Ureter (tissue), 1 donor: ENCODE measurements around the gene MLIP. TPM values are rescaled to one million over a fixed set of nuclear protein-coding genes. Genes with fewer than 3 reads are reported as not detected.
"Not testable (repeated sequence)": the region's sequence is repeated elsewhere in the genome, so short reads cannot be mapped to it uniquely, and the experiment has no call there.

ENCODE experiments used
- DNase-seq: peaks from one replicate; pipeline ENCODE4 v3.0.0-alpha.2; 2020; ENCODE audit warnings: low spot score
- total RNA-seq: library from RNA; stranded (reverse); gene quantifications from one replicate; pipeline ENCODE4 v1.2.4, GENCODE V29; 2023
- donor health status: DM: yes; HTN: yes; CAD: no.

Gene MLIP
- total RNA-seq, 1 donor from 2014 or later = 0.18 TPM

GRCh38 chr6:54217018-54217417 is 105.8 kb downstream of the MLIP start:
- DNase-seq = no peak

DNA sequence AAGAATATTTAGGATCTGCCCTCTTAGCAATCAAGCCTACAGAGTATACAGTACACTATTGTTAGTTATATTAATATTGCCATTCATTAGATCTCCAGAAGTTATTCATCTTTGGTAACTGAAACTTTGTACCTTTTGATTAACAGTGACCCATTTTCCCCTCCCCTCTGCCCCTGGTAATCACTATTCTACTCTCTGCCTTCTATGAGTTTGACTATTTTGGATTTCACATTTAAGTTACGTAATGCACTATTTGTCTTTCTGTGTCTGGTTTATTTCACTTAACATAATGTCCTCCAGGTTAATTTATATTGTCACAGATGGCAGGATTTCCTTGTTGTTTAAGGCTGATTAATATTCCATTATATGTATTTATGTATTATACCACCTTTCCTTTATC is 111.0 kb downstream of the MLIP start:
- no peak for DNase-seq

GRCh38 chr6:54232703-54233102 is 121.5 kb downstream of the MLIP start:
- DNase-seq = no peak

DNA sequence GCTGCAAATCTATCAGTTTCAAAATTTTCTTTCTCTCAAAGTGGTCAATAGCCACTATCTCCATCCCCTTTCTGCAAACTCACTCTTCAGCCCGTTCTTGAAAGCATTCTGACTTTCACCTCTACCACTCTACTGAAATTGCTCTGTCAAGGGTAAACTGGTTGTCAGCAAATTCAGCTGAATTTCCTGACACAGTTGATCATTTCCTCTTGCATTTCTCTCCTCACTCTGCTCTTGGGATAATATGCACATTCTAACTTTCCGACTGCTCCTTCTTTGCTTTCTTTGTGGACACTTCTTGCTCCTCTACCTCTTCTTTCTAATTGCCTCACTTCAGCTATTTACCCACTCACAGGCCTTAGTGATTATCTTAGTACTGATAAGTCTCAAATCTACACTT is 123.3 kb downstream of the MLIP start:
- no peak for DNase-seq

- DNase-seq = no peak
These were observed 125.7 kb downstream of the MLIP start for GRCh38 chr6:54236984-54237383.

DNA sequence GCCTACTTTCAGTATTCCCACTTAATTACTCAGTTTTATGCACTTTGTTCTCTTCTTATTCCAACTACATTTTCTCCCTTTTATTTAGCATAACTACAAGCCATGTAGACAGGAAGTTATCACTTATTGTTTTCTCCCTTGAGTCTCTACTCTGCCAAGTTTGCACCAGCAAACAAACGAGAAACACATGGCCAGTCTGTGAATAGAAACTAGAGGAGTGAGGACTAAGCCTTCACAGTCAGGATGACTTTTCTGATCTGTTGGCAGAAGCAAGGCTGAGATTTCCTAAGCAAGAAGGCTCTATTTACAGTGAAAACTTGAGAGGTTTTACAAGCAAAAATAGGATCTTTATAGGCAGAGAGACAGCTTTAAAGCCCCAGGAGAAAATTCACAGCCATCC is 127.2 kb downstream of the MLIP start:
- no peak for DNase-seq

DNA sequence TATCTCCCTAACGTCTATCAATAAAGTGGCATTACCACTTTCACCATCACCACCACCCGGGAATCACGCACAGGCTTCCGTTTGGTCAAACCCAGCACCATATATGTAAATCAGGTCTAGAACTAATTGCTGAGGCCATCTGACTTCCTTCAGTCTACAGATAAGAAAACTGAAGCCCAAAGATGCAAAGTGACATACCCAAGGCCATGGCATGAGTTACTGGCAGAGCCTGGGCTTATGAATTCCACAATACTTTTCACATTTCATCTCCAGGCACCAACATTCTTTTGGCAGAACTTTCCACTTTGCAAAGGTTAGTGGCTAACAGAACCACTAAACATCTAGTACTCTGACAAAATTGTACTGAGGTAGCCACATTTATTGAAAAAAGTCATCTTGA is 132.5 kb downstream of the MLIP start:
- no peak for DNase-seq

- no peak for DNase-seq
These were observed 133.2 kb downstream of the MLIP start for GRCh38 chr6:54244430-54244829.

DNA sequence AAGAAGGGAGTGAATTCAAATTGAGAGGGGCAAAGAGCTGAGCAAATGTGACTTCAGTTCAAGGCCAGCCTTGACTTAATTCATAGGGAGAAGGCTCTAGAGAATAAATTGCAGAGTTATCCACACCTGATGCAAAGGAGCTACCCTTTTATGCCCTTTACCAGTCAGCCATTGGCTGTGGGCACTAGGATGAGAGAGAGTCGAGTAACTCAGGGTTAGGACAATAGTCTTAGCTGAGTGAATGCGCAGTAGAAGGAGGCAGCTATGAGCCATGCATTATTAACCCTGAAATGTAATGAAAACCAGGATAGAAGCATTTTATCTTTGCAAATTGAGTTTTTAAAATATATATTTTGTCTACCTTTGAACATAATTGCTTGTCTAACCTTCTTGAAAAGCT is 134.0 kb downstream of the MLIP start:
- no peak for DNase-seq

GRCh38 chr6:54248319-54248718 is 137.1 kb downstream of the MLIP start:
- DNase-seq = no peak

DNA sequence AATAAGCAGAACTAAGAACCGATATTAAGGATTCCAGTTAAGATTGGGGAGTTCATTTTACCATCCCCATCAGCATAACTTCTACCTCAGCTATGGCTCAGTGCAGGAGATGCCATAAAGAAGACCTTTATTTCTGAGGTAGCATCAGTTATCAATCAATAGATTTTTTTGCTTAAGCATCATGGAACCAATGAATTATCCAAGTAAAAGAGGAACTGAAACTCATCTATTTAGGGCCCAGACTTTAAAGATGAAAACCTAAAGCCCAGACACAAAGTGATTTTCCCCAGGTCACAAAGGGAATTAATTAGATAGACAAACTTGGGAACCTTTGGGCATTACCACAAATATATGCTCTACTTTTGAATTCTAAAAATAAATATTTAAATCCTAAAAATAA is 137.8 kb downstream of the MLIP start:
- no peak for DNase-seq

GRCh38 chr6:54249812-54250211 is 138.6 kb downstream of the MLIP start:
- DNase-seq = not testable (repeated sequence)

- DNase-seq = no peak
These were observed 141.3 kb downstream of the MLIP start for GRCh38 chr6:54252496-54252895.

DNA sequence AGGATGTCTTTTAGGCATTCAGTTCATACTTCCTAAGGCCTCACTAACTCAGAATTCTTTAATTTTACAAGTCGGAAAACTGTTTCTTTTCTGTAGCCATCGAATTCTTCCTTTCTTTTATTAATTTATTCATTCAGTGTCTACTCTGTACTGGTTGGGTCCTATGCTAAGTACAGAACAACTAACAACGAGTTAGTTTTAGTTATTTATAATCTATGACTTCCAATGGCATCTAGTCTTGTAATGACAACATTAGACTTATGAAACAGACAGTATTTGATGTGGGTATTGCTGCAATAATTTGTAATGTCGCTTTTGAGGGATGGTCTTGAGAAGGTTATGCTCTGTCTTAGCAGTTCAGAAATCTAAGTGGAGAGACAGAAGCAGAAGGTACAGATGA is 141.7 kb downstream of the MLIP start:
- no peak for DNase-seq

DNA sequence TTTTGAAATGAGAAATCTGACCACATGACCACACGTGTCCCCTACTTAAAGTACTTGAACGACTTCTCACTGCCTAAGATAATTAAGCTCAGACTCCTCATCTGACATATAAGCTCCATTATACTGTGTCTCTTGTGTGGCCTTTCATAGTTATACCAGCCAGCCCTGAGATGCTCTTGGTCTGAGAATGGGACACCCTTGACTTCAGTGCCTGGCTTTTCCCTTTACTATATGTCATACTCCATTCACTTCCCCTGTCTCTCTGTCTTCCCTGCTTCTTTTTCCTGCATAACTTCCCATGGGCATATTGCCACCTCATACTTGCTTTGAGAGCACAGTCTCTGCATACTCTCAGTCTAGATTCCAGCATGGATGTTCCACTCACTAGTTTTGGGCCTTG is 143.6 kb downstream of the MLIP start:
- no peak for DNase-seq

DNA sequence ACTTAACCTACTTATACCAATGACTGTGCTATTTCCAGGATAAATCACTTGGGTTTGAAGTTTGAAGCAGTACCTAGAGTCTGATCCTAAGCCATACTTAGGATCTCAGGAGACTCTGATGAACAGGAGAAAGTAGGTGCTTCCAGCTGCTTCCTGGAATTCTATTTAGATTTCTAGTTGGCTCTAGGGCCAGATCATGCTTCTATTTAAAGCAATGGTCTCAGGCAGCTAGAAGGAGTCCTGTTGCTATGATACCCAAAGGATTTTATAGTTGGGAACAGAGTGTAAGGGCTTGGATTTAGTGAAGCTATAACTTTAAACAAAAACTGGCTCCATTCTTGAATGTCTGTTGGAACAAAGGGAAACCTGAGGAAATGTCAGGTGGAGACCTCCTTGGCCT is 144.6 kb downstream of the MLIP start:
- DNase-seq = no peak

DNA sequence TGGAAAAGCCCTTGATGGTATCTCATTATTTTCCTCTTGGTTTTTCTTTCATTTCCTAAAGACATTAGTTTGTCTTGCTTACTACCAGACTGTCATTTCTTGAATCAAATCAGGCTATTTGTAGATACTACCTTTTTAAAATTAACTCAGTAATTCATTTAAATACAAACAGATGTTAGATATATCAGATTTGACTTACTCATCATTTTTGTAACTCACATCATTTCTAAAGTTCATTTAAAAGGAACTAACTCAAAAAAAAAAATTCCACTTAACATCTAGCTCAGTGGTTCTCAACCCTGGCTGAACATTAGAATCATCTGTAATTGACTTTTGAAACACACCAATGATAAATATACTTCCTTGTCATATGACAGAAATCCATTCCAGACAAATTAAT is 148.8 kb downstream of the MLIP start:
- no peak for DNase-seq

DNA sequence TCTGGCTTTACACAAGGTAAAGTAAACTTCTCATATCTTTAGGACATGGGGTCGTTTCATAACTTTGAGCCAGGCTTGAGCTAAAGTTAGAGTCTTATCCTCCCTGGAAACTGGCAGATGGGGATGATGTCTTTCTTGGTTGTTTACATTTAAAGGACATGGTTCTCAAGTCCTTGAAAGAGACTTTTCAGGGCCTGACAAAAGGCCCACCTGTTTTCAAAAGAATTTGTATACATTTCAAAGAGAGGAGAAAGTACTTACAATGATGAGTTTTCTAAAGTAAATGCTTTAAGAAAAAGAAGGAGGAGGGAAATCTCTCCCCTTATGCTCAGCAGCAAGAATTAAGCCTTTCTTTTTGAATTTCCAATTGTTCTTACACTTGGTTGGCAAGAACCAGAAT is 151.3 kb downstream of the MLIP start:
- DNase-seq = no peak

- no peak for DNase-seq
These were observed 151.7 kb downstream of the MLIP start for GRCh38 chr6:54262971-54263370.

- no peak for DNase-seq
These were observed 153.5 kb downstream of the MLIP start for GRCh38 chr6:54264581-54265272.

- no peak for DNase-seq
These were observed 155.2 kb downstream of the MLIP start for GRCh38 chr6:54266400-54266923.

GRCh38 chr6:54267798-54268197 is 156.6 kb downstream of the MLIP start:
- no peak for DNase-seq

DNA sequence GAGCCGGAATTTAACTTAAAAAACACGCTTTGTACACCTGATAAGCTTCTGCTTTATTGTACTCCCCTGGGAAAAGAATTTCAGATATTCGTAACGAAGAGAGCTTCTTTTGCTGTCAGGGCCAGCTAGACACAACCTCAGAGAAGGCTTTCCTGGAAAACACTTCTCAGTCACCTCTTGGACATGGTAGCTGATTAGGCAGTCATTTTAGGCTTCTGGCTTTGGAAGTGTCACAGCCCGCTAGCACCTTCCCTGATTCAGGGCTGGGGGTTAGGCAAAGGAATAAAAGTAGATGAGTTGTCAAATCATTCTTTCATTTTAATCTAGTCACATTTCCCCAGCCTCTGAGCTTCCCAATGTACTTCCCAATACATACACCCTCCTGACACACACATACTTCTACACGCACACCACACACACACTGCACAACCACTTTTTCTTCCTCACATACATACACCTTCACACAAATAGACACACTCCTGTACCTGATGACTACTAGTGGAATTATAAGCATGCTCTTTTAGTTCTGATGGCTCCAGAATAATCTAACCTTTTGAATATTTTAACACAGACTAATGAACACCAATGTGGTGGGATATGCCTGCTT is 162.1 kb downstream of the MLIP start:
- DNase-seq = no peak

DNA sequence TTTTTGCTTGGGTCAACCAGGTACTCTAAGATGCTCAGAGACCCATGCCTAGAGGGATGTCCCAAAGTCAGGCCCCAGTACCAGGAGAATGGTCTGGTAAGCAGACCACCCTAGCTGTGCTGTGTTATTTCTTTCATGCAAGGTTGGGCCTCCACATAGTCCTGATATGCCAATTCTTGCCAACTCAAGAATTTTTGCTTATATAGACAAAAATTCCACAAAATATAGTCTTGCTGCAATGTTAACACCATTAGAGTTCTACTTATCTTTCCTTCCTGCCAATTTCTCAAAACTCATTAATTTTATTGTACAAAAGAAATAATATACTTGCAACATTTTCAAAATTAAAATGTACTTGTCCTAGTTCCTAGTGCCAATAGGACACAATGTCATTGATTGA is 163.1 kb downstream of the MLIP start:
- no peak for DNase-seq
